ENCODE results near the gene ANKMY2.

Gene ANKMY2

DNA sequence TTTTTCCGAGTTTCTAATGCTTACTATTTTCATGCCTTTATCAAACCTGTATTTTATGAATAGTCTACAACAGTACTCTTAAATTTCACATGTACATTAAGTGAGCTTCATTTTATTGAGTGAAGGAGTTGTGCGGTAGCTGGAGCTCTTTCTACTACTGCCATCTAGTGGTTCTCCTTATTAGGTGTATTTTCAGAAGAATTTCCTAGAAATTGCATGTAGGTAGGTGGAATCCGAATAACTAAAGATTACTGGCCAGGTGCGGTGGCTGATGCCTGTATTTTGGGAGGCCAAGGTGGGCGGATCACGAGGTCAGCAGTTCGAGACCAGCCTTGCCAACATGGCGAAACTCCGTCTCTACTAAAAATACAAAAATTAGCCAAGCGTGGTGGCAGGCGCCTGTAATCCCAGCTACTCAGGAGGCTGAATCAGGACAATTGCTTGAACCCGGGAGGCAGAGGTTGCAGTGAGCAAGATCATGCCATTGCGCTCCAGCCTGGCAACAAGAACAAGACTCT is 80.6 kb downstream of the ANKMY2 start:
- Histone ChIP-seq H3K4me3 (ENCODE audit: low read depth, low read length) (no peak overlapping the region), H3K36me3 (no peaks in the 10 kb centered on the region), H3K4me1 (0 out of 2 replicates have a peak, but pooled peaks cover 5% of the 10 kb centered on the region), H3K27me3 (no peaks in the 10 kb centered on the region), H3K9me3 (no peaks in the 10 kb centered on the region)
- peak; percentile 85 for TF ChIP-seq CTCF (IDR thresholded peaks at IDR 0.05; ENCODE audit: low read depth, low read length)
- no peak for DNase-seq

DNA sequence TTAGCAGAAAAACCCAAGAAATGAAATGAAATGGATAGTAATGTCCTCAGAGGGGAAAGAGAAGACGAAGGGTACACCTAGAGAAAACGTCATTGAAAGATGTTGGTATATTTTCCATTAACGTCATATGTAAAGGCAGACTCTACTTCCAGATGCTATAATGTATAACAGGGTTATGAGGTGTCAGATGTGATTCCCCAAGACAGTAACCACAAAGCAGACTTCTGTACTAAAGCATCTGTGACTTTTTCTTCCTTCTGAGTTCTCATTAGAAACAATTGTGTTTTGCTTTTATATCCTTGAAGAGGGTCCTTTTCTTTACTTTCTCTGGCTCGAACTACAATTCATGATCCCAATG is 81.6 kb downstream of the ANKMY2 start:
- H3K36me3 ChIP-seq, result no peaks in the 10 kb centered on the region
- H3K9me3 ChIP-seq, result no peaks in the 10 kb centered on the region
- 0 out of 2 replicates have a peak, but pooled peaks cover 5% of the 10 kb centered on the region for H3K4me1 ChIP-seq
- no peak for DNase-seq
- no peaks in the 10 kb centered on the region for H3K27me3 ChIP-seq
- TF ChIP-seq CTCF (IDR thresholded peaks at IDR 0.05; ENCODE audit: low read depth, low read length), result no peak
- H3K4me3 ChIP-seq (ENCODE audit: low read depth, low read length), result no peak overlapping the region

DNA sequence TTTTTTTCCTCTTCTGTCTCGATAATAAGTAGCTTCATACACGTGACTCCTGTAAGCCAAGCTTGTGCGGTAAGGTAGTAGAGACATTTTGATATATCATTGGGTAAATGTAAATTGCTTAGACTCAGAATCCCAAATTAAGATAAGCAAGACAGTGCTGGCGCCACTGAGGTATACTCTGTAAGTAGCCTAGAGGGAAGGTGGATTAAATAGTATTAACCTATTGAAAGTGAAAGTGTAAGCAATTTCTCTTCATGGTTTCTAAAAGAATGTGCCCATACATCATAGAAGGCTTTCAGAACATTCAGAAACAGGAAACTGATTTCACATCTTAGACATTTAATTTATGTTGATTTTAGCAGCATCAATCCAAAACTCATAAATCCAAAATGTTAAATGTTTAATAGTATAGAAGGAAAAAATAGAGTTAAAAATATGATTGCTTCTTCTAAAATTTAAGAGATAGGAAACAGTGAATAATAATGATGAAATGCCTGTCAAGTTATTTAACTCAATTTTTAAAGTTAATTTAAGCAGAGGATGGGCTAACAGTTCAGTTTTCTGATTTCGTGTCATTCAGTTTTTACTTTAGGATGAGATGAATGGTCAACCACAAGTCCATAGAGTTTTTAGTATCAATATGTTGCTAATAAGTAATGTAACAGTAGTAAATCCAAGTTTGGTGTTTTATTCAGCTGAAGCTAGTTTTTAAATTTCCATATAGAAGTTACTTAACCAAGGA is 82.1 kb downstream of the ANKMY2 start:
- H3K4me3 ChIP-seq (ENCODE audit: low read depth, low read length), result no peak overlapping the region
- H3K27me3 ChIP-seq, result no peaks in the 10 kb centered on the region
- H3K36me3 ChIP-seq, result no peaks in the 10 kb centered on the region
- no peaks in the 10 kb centered on the region for H3K9me3 ChIP-seq
- no peak for TF ChIP-seq CTCF (IDR thresholded peaks at IDR 0.05; ENCODE audit: low read depth, low read length)
- H3K4me1 ChIP-seq, result 0 out of 2 replicates have a peak, but pooled peaks cover 5% of the 10 kb centered on the region
- DNase-seq, result no peak

DNA sequence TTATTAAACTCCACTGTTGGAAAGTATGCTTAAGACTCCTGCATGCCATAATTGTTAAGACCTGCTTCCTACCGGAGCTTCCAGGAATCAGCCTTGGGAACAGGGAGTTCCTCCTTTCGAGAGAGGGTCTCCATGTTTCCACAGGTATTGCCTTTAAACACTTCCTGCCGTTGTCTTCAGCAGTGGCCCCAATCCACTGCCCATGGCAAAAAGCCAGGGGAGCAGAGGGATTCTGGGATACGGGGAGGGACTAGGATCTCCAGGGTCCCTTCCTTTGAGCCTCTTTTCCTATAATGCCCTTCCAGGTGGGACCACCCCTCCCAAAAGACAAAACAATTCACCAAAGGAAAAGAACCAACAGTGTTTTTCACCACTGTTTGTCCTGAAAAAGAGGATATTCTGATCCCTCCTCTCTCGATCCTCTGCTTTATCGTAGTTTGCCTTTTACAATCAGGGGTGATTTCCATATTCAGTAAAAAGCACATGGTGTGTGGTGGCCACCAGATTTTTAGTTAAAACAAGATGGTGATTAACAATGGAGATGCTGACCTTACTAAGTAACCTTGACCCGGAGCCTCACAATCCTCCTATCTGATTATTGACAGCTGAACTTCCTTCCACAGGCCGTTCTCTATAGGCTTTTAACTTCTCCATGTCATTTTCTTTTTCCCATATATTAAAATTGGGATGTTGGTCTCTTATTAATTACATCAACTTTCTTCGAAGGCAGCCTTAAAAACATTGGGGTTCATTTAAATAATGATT is 82.9 kb downstream of the ANKMY2 start:
- Histone ChIP-seq H3K9me3 (no peaks in the 10 kb centered on the region), H3K4me1 (0 out of 2 replicates have a peak, but pooled peaks cover 5% of the 10 kb centered on the region), H3K27me3 (no peaks in the 10 kb centered on the region), H3K4me3 (ENCODE audit: low read depth, low read length) (no peak overlapping the region), H3K36me3 (no peaks in the 10 kb centered on the region)
- no peak for DNase-seq
- TF ChIP-seq CTCF (IDR thresholded peaks at IDR 0.05; ENCODE audit: low read depth, low read length), result no peak

GRCh38 chr7:16561943-16562342 is 83.6 kb downstream of the ANKMY2 start:
- H3K9me3 ChIP-seq, result no peaks in the 10 kb centered on the region
- H3K4me1 ChIP-seq, result 0 out of 2 replicates have a peak, but pooled peaks cover 5% of the 10 kb centered on the region
- no peak for DNase-seq
- TF ChIP-seq CTCF (IDR thresholded peaks at IDR 0.05; ENCODE audit: low read depth, low read length), result no peak
- no peaks in the 10 kb centered on the region for H3K27me3 ChIP-seq
- no peaks in the 10 kb centered on the region for H3K36me3 ChIP-seq
- no peak overlapping the region for H3K4me3 ChIP-seq (ENCODE audit: low read depth, low read length)
